ENCODE measurements around the gene HSPA2.
"Not testable (repeated sequence)": the region's sequence is repeated elsewhere in the genome, so short reads cannot be mapped to it uniquely, and the experiment has no call there.

Gene HSPA2

GRCh38 chr14:64509036-64509435, 31.5 kb upstream of the HSPA2 start:
- H3K27ac ChIP-seq, result no peak overlapping the region
- no peaks in the 10 kb centered on the region for H3K27me3 ChIP-seq (replicated peaks)
- in situ Hi-C loops (cut with HindIII; ENCODE audit: low pct_ligation_motif_present, low sequenced_read_pairs), result no loop called here
- no peak for TF ChIP-seq CTCF (IDR thresholded peaks at IDR 0.05; ENCODE audit: low read depth, low read length, missing control alignments)
- H3K4me3 ChIP-seq (ENCODE audit: low read depth, low read length), result no peak overlapping the region
- peaks cover 2% of the 10 kb centered on the region for H3K36me3 ChIP-seq (replicated peaks)
- no peak for DNase-seq

GRCh38 chr14:64510825-64511671, 29.5 kb upstream of the HSPA2 start:
- in situ Hi-C loops (cut with HindIII; ENCODE audit: low pct_ligation_motif_present, low sequenced_read_pairs), result no loop called here
- peak; percentile 62 for DNase-seq
- H3K4me3 ChIP-seq (ENCODE audit: low read depth, low read length), result no peak overlapping the region
- peaks cover 2% of the 10 kb centered on the region for H3K36me3 ChIP-seq (replicated peaks)
- no peak overlapping the region for H3K27ac ChIP-seq
- no peaks in the 10 kb centered on the region for H3K27me3 ChIP-seq (replicated peaks)
- TF ChIP-seq CTCF (IDR thresholded peaks at IDR 0.05; ENCODE audit: low read depth, low read length, missing control alignments), result peak; percentile 90

- Histone ChIP-seq H3K27ac (no peak overlapping the region), H3K27me3 (replicated peaks) (no peaks in the 10 kb centered on the region), H3K36me3 (replicated peaks) (peaks cover 2% of the 10 kb centered on the region), H3K4me3 (ENCODE audit: low read depth, low read length) (no peak overlapping the region)
- in situ Hi-C loops (cut with HindIII; ENCODE audit: low pct_ligation_motif_present, low sequenced_read_pairs), result no loop called here
- TF ChIP-seq CTCF (IDR thresholded peaks at IDR 0.05; ENCODE audit: low read depth, low read length, missing control alignments), result no peak
- DNase-seq, result no peak
These were observed 27.3 kb upstream of the HSPA2 start for GRCh38 chr14:64513271-64513670.

- H3K27me3 ChIP-seq (replicated peaks), result no peaks in the 10 kb centered on the region
- DNase-seq, result no peak
- in situ Hi-C loops (cut with HindIII; ENCODE audit: low pct_ligation_motif_present, low sequenced_read_pairs), result no loop called here
These were observed 25.5 kb upstream of the HSPA2 start for GRCh38 chr14:64515053-64515452.

GRCh38 chr14:64516969-64517368, 23.6 kb upstream of the HSPA2 start:
- in situ Hi-C loops (cut with HindIII; ENCODE audit: low pct_ligation_motif_present, low sequenced_read_pairs), result no loop called here
- H3K27me3 ChIP-seq (replicated peaks), result no peaks in the 10 kb centered on the region
- H3K27ac ChIP-seq, result no peak overlapping the region
- no peak for TF ChIP-seq CTCF (IDR thresholded peaks at IDR 0.05; ENCODE audit: low read depth, low read length, missing control alignments)
- H3K36me3 ChIP-seq (replicated peaks), result peaks cover 6% of the 10 kb centered on the region
- DNase-seq, result no peak
- no peak overlapping the region for H3K4me3 ChIP-seq (ENCODE audit: low read depth, low read length)

More at GRCh38 chr14:64515053-64515452, 25.5 kb upstream of the HSPA2 start:
- no peak for TF ChIP-seq CTCF (IDR thresholded peaks at IDR 0.05; ENCODE audit: low read depth, low read length, missing control alignments)
- Histone ChIP-seq H3K4me3 (ENCODE audit: low read depth, low read length) (no peak overlapping the region), H3K27ac (no peak overlapping the region), H3K36me3 (replicated peaks) (peaks cover 2% of the 10 kb centered on the region)

GRCh38 chr14:64517667-64518066, 22.9 kb upstream of the HSPA2 start:
- H3K27me3 ChIP-seq (replicated peaks); DNase-seq; in situ Hi-C loops (cut with HindIII; ENCODE audit: low pct_ligation_motif_present, low sequenced_read_pairs); H3K4me3 ChIP-seq (ENCODE audit: low read depth, low read length); H3K27ac ChIP-seq: not testable (repeated sequence)
- peaks cover 13% of the 10 kb centered on the region for H3K36me3 ChIP-seq (replicated peaks)
